ENCODE measurements around the gene SLC27A4. TPM values are rescaled to one million over a fixed set of nuclear protein-coding genes. Genes with fewer than 3 reads are reported as not detected.

Gene SLC27A4
- total RNA-seq, 2 donors from 2014 or later: 8.2 to 8.3 TPM

GRCh38 chr9:128382261-128382660 is 41.9 kb downstream of the SLC27A4 start:
- Mint-ChIP-seq H3K36me3 (ENCODE audit: low read depth) (peaks cover 6% of the 10 kb centered on the region), H3K27me3 (no peaks in the 10 kb centered on the region), H3K27ac (no peak overlapping the region), H3K4me3 (no peak overlapping the region), H3K4me1 (no peaks in the 10 kb centered on the region)
- ATAC-seq (no peak), DNase-seq (no peak)
- H3K9me3 ChIP-seq (ENCODE audit: control insufficient read depth, low read length, poor library complexity, severe bottlenecking): no peaks in the 10 kb centered on the region

GRCh38 chr9:128383007-128383753 is 42.9 kb downstream of the SLC27A4 start:
- H3K36me3 Mint-ChIP-seq (ENCODE audit: low read depth): peaks cover 6% of the 10 kb centered on the region
- ATAC-seq (no peak), DNase-seq (no peak)
- no peaks in the 10 kb centered on the region for H3K9me3 ChIP-seq (ENCODE audit: control insufficient read depth, low read length, poor library complexity, severe bottlenecking)
- H3K27me3 Mint-ChIP-seq: no peaks in the 10 kb centered on the region
- no peak overlapping the region for H3K27ac Mint-ChIP-seq
- H3K4me1 Mint-ChIP-seq: no peaks in the 10 kb centered on the region
- H3K4me3 Mint-ChIP-seq: no peak overlapping the region

- ATAC-seq (no peak), DNase-seq (no peak)
- H3K9me3 ChIP-seq (ENCODE audit: control insufficient read depth, low read length, poor library complexity, severe bottlenecking): no peaks in the 10 kb centered on the region
- no peak overlapping the region for H3K4me3 Mint-ChIP-seq
- no peak overlapping the region for H3K27ac Mint-ChIP-seq
- H3K4me1 Mint-ChIP-seq: no peaks in the 10 kb centered on the region
- no peaks in the 10 kb centered on the region for H3K27me3 Mint-ChIP-seq
- H3K36me3 Mint-ChIP-seq (ENCODE audit: low read depth): peaks cover 6% of the 10 kb centered on the region
Observed at GRCh38 chr9:128383791-128384190, 43.5 kb downstream of the SLC27A4 start.

GRCh38 chr9:128384801-128385495 is 44.6 kb downstream of the SLC27A4 start:
- H3K36me3 Mint-ChIP-seq (ENCODE audit: low read depth): peaks cover 6% of the 10 kb centered on the region
- ATAC-seq: no peak
- no peak overlapping the region for H3K27ac Mint-ChIP-seq

GRCh38 chr9:128385496-128386460 is 45.5 kb downstream of the SLC27A4 start:
- Mint-ChIP-seq H3K4me1 (no peaks in the 10 kb centered on the region), H3K36me3 (ENCODE audit: low read depth) (peaks cover 6% of the 10 kb centered on the region), H3K4me3 (no peak overlapping the region), H3K27me3 (no peaks in the 10 kb centered on the region), H3K27ac (no peak overlapping the region)
- H3K9me3 ChIP-seq (ENCODE audit: control insufficient read depth, low read length, poor library complexity, severe bottlenecking): no peaks in the 10 kb centered on the region
- ATAC-seq (no peak), DNase-seq (no peak)

More at GRCh38 chr9:128384801-128385495, 44.6 kb downstream of the SLC27A4 start:
- DNase-seq: no peak
- H3K27me3 Mint-ChIP-seq: no peaks in the 10 kb centered on the region
- no peaks in the 10 kb centered on the region for H3K4me1 Mint-ChIP-seq
- no peak overlapping the region for H3K4me3 Mint-ChIP-seq
- no peaks in the 10 kb centered on the region for H3K9me3 ChIP-seq (ENCODE audit: control insufficient read depth, low read length, poor library complexity, severe bottlenecking)

- H3K4me3 Mint-ChIP-seq: no peak overlapping the region
- no peak overlapping the region for H3K27ac Mint-ChIP-seq
Observed at GRCh38 chr9:128388150-128388549, 47.8 kb downstream of the SLC27A4 start.

GRCh38 chr9:128389395-128390149 is 49.2 kb downstream of the SLC27A4 start:
- Mint-ChIP-seq H3K27me3 (no peaks in the 10 kb centered on the region), H3K4me3 (peak overlapping the region; percentile 36), H3K36me3 (ENCODE audit: low read depth) (peaks cover 6% of the 10 kb centered on the region), H3K4me1 (no peaks in the 10 kb centered on the region), H3K27ac (no peak overlapping the region)
- no peak for DNase-seq
- ATAC-seq: no peak
- H3K9me3 ChIP-seq (ENCODE audit: control insufficient read depth, low read length, poor library complexity, severe bottlenecking): no peaks in the 10 kb centered on the region

More at GRCh38 chr9:128388150-128388549, 47.8 kb downstream of the SLC27A4 start:
- H3K27me3 Mint-ChIP-seq: no peaks in the 10 kb centered on the region
- H3K4me1 Mint-ChIP-seq: no peaks in the 10 kb centered on the region
- no peaks in the 10 kb centered on the region for H3K9me3 ChIP-seq (ENCODE audit: control insufficient read depth, low read length, poor library complexity, severe bottlenecking)
- H3K36me3 Mint-ChIP-seq (ENCODE audit: low read depth): peaks cover 9% of the 10 kb centered on the region
- ATAC-seq: no peak
- DNase-seq: no peak

GRCh38 chr9:128390150-128390812 is 50.0 kb downstream of the SLC27A4 start:
- no peak overlapping the region for H3K27ac Mint-ChIP-seq
- no peaks in the 10 kb centered on the region for H3K27me3 Mint-ChIP-seq
- H3K4me1 Mint-ChIP-seq: no peaks in the 10 kb centered on the region
- H3K9me3 ChIP-seq (ENCODE audit: control insufficient read depth, low read length, poor library complexity, severe bottlenecking): no peaks in the 10 kb centered on the region
- ATAC-seq (no peak), DNase-seq (no peak)
- H3K4me3 Mint-ChIP-seq: no peak overlapping the region
- peaks cover 3% of the 10 kb centered on the region for H3K36me3 Mint-ChIP-seq (ENCODE audit: low read depth)

GRCh38 chr9:128390813-128391711 is 50.7 kb downstream of the SLC27A4 start:
- Mint-ChIP-seq H3K4me3 (no peak overlapping the region), H3K4me1 (no peaks in the 10 kb centered on the region), H3K27me3 (no peaks in the 10 kb centered on the region), H3K36me3 (ENCODE audit: low read depth) (peaks cover 2% of the 10 kb centered on the region), H3K27ac (no peak overlapping the region)
- no peak for ATAC-seq
- no peaks in the 10 kb centered on the region for H3K9me3 ChIP-seq (ENCODE audit: control insufficient read depth, low read length, poor library complexity, severe bottlenecking)
- no peak for DNase-seq

GRCh38 chr9:128391956-128392301 is 51.6 kb downstream of the SLC27A4 start:
- H3K4me3 Mint-ChIP-seq: no peak overlapping the region
- peaks cover 2% of the 10 kb centered on the region for H3K4me1 Mint-ChIP-seq
- peaks cover 2% of the 10 kb centered on the region for H3K36me3 Mint-ChIP-seq (ENCODE audit: low read depth)
- H3K9me3 ChIP-seq (ENCODE audit: control insufficient read depth, low read length, poor library complexity, severe bottlenecking): no peaks in the 10 kb centered on the region
- ATAC-seq (no peak), DNase-seq (no peak)
- H3K27ac Mint-ChIP-seq: no peak overlapping the region
- no peaks in the 10 kb centered on the region for H3K27me3 Mint-ChIP-seq

GRCh38 chr9:128392302-128393144 is 52.2 kb downstream of the SLC27A4 start:
- Mint-ChIP-seq H3K27ac (no peak overlapping the region), H3K4me1 (peaks cover 6% of the 10 kb centered on the region), H3K27me3 (no peaks in the 10 kb centered on the region), H3K4me3 (no peak overlapping the region), H3K36me3 (ENCODE audit: low read depth) (peaks cover 2% of the 10 kb centered on the region)
- H3K9me3 ChIP-seq (ENCODE audit: control insufficient read depth, low read length, poor library complexity, severe bottlenecking): no peaks in the 10 kb centered on the region
- no peak for ATAC-seq
- DNase-seq: no peak

All from T-helper 17 cell (primary cell).